ENCODE results near the gene RPL27.

The RPL27 gene

GRCh38 chr17:43034894-43035293, 36.7 kb downstream of the RPL27 start:
- no peak overlapping the region for H3K4me3 ChIP-seq (ENCODE audit: low read length)
- H3K36me3 ChIP-seq (ENCODE audit: control insufficient read depth, insufficient read depth, low read length, severe bottlenecking), result no peaks in the 10 kb centered on the region
- no peak for DNase-seq (ENCODE audit: low read depth)
- H3K4me1 ChIP-seq (ENCODE audit: control insufficient read depth, insufficient read depth, low read length), result peaks cover 6% of the 10 kb centered on the region
- H3K27me3 ChIP-seq (replicated peaks; ENCODE audit: control insufficient read depth, insufficient read depth, low read length), result peaks cover 8% of the 10 kb centered on the region
- H3K9ac ChIP-seq (ENCODE audit: low read length), result no peak overlapping the region
- H3K9me3 ChIP-seq (ENCODE audit: control insufficient read depth, low read length), result no peaks in the 10 kb centered on the region

DNA sequence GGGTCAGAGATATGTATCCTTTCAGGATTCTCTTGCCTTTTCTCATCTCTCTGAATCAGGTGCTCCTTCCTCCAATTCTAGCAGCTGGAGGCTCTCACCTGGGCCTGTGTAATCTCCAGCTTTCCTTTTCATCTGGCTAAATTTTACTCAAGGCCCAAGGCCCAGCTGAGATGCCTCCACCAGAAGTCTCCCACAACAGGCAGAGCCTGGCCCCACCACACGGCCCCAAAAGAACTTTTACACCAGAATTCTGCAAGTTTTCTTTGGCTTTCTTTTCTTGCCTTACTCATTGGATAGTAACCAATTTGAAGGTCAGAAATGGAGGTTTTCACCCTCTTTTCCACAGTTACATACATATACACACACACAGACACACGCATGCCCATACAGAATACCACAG, 41.4 kb downstream of the RPL27 start:
- Histone ChIP-seq H3K27me3 (replicated peaks; ENCODE audit: control insufficient read depth, insufficient read depth, low read length) (peaks cover 2% of the 10 kb centered on the region), H3K4me1 (ENCODE audit: control insufficient read depth, insufficient read depth, low read length) (no peaks in the 10 kb centered on the region), H3K4me3 (ENCODE audit: low read length) (no peak overlapping the region), H3K9me3 (ENCODE audit: control insufficient read depth, low read length) (no peaks in the 10 kb centered on the region), H3K9ac (ENCODE audit: low read length) (no peak overlapping the region), H3K36me3 (ENCODE audit: control insufficient read depth, insufficient read depth, low read length, severe bottlenecking) (no peaks in the 10 kb centered on the region)
- no peak for DNase-seq (ENCODE audit: low read depth)

- peaks cover 5% of the 10 kb centered on the region for H3K4me1 ChIP-seq (ENCODE audit: control insufficient read depth, insufficient read depth, low read length)
- no peak for DNase-seq (ENCODE audit: low read depth)
- no peak overlapping the region for H3K4me3 ChIP-seq (ENCODE audit: low read length)
- H3K27me3 ChIP-seq (replicated peaks; ENCODE audit: control insufficient read depth, insufficient read depth, low read length), result no peaks in the 10 kb centered on the region
- H3K9ac ChIP-seq (ENCODE audit: low read length), result no peak overlapping the region
- no peaks in the 10 kb centered on the region for H3K9me3 ChIP-seq (ENCODE audit: control insufficient read depth, low read length)
- no peaks in the 10 kb centered on the region for H3K36me3 ChIP-seq (ENCODE audit: control insufficient read depth, insufficient read depth, low read length, severe bottlenecking)
These were observed 42.4 kb downstream of the RPL27 start for GRCh38 chr17:43040655-43041054.

- Histone ChIP-seq H3K4me1 (ENCODE audit: control insufficient read depth, insufficient read depth, low read length) (peaks cover 5% of the 10 kb centered on the region), H3K36me3 (ENCODE audit: control insufficient read depth, insufficient read depth, low read length, severe bottlenecking) (no peaks in the 10 kb centered on the region), H3K4me3 (ENCODE audit: low read length) (no peak overlapping the region), H3K9ac (ENCODE audit: low read length) (no peak overlapping the region), H3K27me3 (replicated peaks; ENCODE audit: control insufficient read depth, insufficient read depth, low read length) (no peaks in the 10 kb centered on the region), H3K9me3 (ENCODE audit: control insufficient read depth, low read length) (no peaks in the 10 kb centered on the region)
- DNase-seq (ENCODE audit: low read depth), result no peak
These were observed 43.9 kb downstream of the RPL27 start for GRCh38 chr17:43042025-43042628.

GRCh38 chr17:43043307-43043706, 45.1 kb downstream of the RPL27 start:
- Histone ChIP-seq H3K4me3 (ENCODE audit: low read length) (no peak overlapping the region), H3K27me3 (replicated peaks; ENCODE audit: control insufficient read depth, insufficient read depth, low read length) (no peaks in the 10 kb centered on the region), H3K9ac (ENCODE audit: low read length) (no peak overlapping the region), H3K4me1 (ENCODE audit: control insufficient read depth, insufficient read depth, low read length) (peaks cover 5% of the 10 kb centered on the region), H3K9me3 (ENCODE audit: control insufficient read depth, low read length) (no peaks in the 10 kb centered on the region), H3K36me3 (ENCODE audit: control insufficient read depth, insufficient read depth, low read length, severe bottlenecking) (no peaks in the 10 kb centered on the region)
- no peak for DNase-seq (ENCODE audit: low read depth)

GRCh38 chr17:43044024-43044423, 45.8 kb downstream of the RPL27 start:
- no peaks in the 10 kb centered on the region for H3K9me3 ChIP-seq (ENCODE audit: control insufficient read depth, low read length)
- peaks cover 5% of the 10 kb centered on the region for H3K4me1 ChIP-seq (ENCODE audit: control insufficient read depth, insufficient read depth, low read length)
- H3K4me3 ChIP-seq (ENCODE audit: low read length), result no peak overlapping the region
- no peak overlapping the region for H3K9ac ChIP-seq (ENCODE audit: low read length)
- no peaks in the 10 kb centered on the region for H3K27me3 ChIP-seq (replicated peaks; ENCODE audit: control insufficient read depth, insufficient read depth, low read length)
- no peaks in the 10 kb centered on the region for H3K36me3 ChIP-seq (ENCODE audit: control insufficient read depth, insufficient read depth, low read length, severe bottlenecking)
- no peak for DNase-seq (ENCODE audit: low read depth)

GRCh38 chr17:43051969-43052368, 53.8 kb downstream of the RPL27 start:
- Histone ChIP-seq H3K9me3 (ENCODE audit: control insufficient read depth, low read length) (no peaks in the 10 kb centered on the region), H3K36me3 (ENCODE audit: control insufficient read depth, insufficient read depth, low read length, severe bottlenecking) (no peaks in the 10 kb centered on the region), H3K9ac (ENCODE audit: low read length) (no peak overlapping the region), H3K4me1 (ENCODE audit: control insufficient read depth, insufficient read depth, low read length) (no peaks in the 10 kb centered on the region), H3K27me3 (replicated peaks; ENCODE audit: control insufficient read depth, insufficient read depth, low read length) (no peaks in the 10 kb centered on the region), H3K4me3 (ENCODE audit: low read length) (no peak overlapping the region)
- DNase-seq (ENCODE audit: low read depth), result no peak
